SJCRH30 (cell line): ENCODE measurements around the gene ZNF594. TPM values are rescaled to one million over a fixed set of nuclear protein-coding genes. Genes with fewer than 3 reads are reported as not detected.
"Not testable (repeated sequence)": the region's sequence is repeated elsewhere in the genome, so short reads cannot be mapped to it uniquely, and the experiment has no call there.

ENCODE experiments used
- DNase-seq, 2 experiments: peaks; one replicate each; pipeline ENCODE4 v3.0.0-alpha.2; 2015 to 2020
- H3K27ac ChIP-seq: fragments of 250-450 bp; sonication (Bioruptor Pico); 2 replicates; pipeline ENCODE4 v1.5.1; 2020; ENCODE audit warnings: mild to moderate bottlenecking, moderate library complexity
- H3K27me3 ChIP-seq: fragments of 250-450 bp; sonication (Bioruptor Pico); 2 replicates; pipeline ENCODE4 v1.5.1; 2020; ENCODE audit warnings: mild to moderate bottlenecking, moderate library complexity
- H3K36me3 ChIP-seq: fragments of 250-450 bp; sonication (Bioruptor Pico); 2 replicates; pipeline ENCODE4 v1.5.1; 2020; ENCODE audit warnings: mild to moderate bottlenecking, moderate library complexity
- H3K4me1 ChIP-seq: fragments of 250-450 bp; sonication (Bioruptor Pico); 2 replicates; pipeline ENCODE4 v1.5.1; 2020; ENCODE audit warnings: mild to moderate bottlenecking, moderate library complexity
- H3K4me3 ChIP-seq: fragments of 250-450 bp; sonication (Bioruptor Pico); 2 replicates; pipeline ENCODE4 v1.5.1; 2020; ENCODE audit warnings: mild to moderate bottlenecking, moderate library complexity
- H3K9me3 ChIP-seq: fragments of 250-450 bp; sonication (Bioruptor Pico); replicated peaks from 2 replicates; pipeline ENCODE4 v1.5.1; 2020; ENCODE audit warnings: mild to moderate bottlenecking, moderate library complexity
- total RNA-seq: library from RNA; depleted of rRNA; stranded (reverse); fragments of >200 nt; shearing (Covaris generic); gene quantifications from 2 replicates; pipeline ENCODE4 v1.2.3, GENCODE V29; 2014; rRNA removed

ZNF594 gene
- total RNA-seq, 1 experiment from 2014 or later, result 12.8 TPM

GRCh38 chr17:5134571-5134970, 57.1 kb downstream of the ZNF594 start:
- H3K27me3 ChIP-seq, H3K4me3 ChIP-seq, DNase-seq, H3K9me3 ChIP-seq, H3K4me1 ChIP-seq, H3K36me3 ChIP-seq, H3K27ac ChIP-seq: not testable (repeated sequence)

GRCh38 chr17:5133961-5134360, 57.7 kb downstream of the ZNF594 start:
- DNase-seq, H3K36me3 ChIP-seq, H3K4me1 ChIP-seq, H3K4me3 ChIP-seq, H3K27me3 ChIP-seq, H3K27ac ChIP-seq, H3K9me3 ChIP-seq: not testable (repeated sequence)

DNA sequence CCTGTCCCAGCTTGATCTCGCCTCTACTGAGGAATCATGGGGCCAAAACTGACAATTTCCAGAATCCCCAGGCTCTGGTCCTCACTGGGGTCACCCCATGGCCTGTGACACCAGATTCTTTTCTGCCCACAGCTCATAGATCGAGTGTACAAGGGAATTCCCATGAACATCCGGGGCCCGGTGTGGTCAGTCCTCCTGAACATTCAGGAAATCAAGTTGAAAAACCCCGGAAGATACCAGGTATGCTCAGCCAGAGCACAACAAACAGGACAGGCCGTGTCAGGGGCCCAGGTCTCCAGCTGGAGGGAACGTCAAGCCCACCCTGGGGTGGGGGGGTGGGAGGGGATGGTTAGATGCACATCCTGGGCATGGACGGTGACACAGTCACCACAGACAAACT, 58.4 kb downstream of the ZNF594 start:
- no peak for DNase-seq
- Histone ChIP-seq H3K4me3 (no peak overlapping the region), H3K27me3 (no peaks in the 10 kb centered on the region), H3K36me3 (no peaks in the 10 kb centered on the region), H3K9me3 (no peaks in the 10 kb centered on the region), H3K4me1 (no peaks in the 10 kb centered on the region), H3K27ac (no peak overlapping the region)

GRCh38 chr17:5132503-5133225, 59.0 kb downstream of the ZNF594 start:
- not testable (repeated sequence) for H3K36me3 ChIP-seq, H3K27me3 ChIP-seq, H3K27ac ChIP-seq, H3K9me3 ChIP-seq, H3K4me3 ChIP-seq, H3K4me1 ChIP-seq, DNase-seq

DNA sequence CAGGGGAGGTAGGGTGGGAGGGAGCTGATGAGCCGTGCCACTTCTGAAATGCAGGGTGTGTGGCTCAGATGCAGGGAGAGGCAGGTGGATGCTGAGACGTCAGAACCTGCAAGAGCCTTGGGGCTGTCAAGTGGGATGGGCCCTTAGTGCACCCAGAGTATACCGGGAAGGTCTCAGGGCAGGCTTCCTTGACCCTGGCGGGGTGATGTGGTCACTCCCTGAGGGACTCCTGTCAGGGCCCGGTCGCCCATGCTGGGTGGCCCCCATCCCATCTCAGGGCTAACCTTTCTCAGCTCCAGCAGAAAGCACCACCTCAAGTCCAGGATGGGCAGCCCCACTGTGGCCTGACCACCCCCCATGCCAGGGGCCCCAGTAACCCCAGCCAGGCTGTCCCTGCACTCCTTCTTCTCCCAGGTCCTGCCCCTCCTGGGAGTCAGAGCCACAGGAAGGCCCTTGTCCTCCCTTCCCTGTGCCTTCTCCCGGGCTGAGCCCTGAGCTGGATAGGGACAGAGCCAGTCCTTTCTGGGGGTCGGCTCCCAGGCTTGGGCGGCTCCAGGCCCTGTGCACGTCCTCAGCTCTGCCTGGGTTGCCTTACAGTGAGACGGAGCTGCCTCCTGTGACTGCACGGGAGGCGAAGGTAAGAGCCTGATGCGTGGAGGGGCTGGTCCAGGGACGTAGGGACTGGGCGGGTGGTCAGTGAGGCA, 59.7 kb downstream of the ZNF594 start:
- H3K9me3 ChIP-seq, H3K27me3 ChIP-seq, DNase-seq, H3K27ac ChIP-seq, H3K36me3 ChIP-seq, H3K4me3 ChIP-seq, H3K4me1 ChIP-seq: not testable (repeated sequence)

- Histone ChIP-seq H3K27ac (no peak overlapping the region), H3K4me1 (no peaks in the 10 kb centered on the region), H3K27me3 (no peaks in the 10 kb centered on the region), H3K36me3 (no peaks in the 10 kb centered on the region), H3K4me3 (no peak overlapping the region), H3K9me3 (no peaks in the 10 kb centered on the region)
- DNase-seq, result no peak
Observed at GRCh38 chr17:5131146-5131715, 60.4 kb downstream of the ZNF594 start.

DNA sequence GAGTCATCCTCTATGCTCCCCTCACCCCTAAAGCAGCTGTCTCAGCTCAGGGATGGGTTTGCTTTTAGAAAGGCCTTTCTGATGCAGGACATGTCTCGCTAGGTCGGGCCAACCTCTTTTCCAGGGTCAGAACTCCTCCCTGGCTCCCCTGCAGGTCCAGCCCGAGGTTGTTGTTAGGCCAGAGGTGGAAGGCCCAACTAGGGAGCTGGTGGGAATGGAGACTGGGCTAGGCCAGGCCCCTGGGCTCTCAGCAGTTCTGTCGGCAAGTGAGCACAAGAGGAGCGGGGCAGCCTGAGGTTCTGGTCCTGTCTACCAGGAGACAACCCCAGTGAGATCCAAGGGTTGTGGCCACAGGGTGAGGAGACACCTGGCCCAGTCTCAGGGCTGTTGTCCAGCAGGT, 61.0 kb downstream of the ZNF594 start:
- not testable (repeated sequence) for H3K4me1 ChIP-seq, H3K4me3 ChIP-seq, DNase-seq, H3K27me3 ChIP-seq, H3K27ac ChIP-seq, H3K36me3 ChIP-seq, H3K9me3 ChIP-seq

DNA sequence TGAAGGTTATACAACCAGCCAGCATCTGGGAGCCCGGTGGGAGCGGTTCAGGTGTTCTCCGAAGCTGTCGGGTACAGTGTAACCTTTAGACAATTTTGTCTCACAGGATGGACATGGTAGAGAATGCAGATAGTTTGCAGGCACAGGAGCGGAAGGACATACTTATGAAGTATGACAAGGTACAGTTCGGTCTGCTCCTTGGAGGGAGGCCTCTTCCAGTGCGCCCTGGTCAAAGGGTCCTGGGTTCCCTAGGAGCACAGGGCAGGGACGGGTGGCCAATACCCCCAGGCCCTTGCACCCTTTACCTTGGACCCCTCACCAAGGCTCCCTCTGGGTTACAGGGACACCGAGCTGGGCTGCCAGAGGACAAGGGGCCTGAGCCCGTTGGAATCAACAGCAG, 61.4 kb downstream of the ZNF594 start:
- H3K27ac ChIP-seq, H3K4me3 ChIP-seq, H3K9me3 ChIP-seq, DNase-seq, H3K4me1 ChIP-seq, H3K36me3 ChIP-seq, H3K27me3 ChIP-seq: not testable (repeated sequence)

DNA sequence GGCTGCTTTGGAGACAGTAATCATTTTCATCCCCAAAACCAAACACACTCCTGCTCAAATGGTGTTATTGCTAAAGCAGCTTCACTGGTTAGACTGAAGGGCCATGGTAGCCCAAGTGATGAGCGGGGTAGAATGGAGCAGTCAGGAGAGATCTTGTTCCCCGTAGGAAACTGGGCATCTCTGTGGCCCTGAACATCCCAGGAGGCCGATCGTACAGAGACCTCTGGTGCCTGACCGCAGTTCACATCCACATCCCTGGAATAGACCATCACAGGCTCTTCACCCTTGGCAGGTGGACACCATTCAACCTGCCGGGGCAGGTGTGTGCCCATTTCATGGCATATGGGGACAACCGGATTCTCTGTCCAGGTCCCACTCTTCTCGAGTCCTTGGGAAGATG, 61.9 kb downstream of the ZNF594 start:
- not testable (repeated sequence) for H3K9me3 ChIP-seq, H3K4me1 ChIP-seq, H3K4me3 ChIP-seq, H3K27ac ChIP-seq, H3K27me3 ChIP-seq, H3K36me3 ChIP-seq, DNase-seq

Other genes with a start within 250 kb of the ZNF594 start
- 1,061 and 1,115 TPM in 2 replicates for gene PFN1, start 243.3 kb downstream of the ZNF594 start, total RNA-seq
- 124 and 129 TPM in 2 replicates for gene ENO3, start 240.7 kb downstream of the ZNF594 start, total RNA-seq
- 36.8 and 39.1 TPM in 2 replicates for gene SPAG7, start 224.1 kb downstream of the ZNF594 start, total RNA-seq
- gene CAMTA2, start 204.2 kb downstream of the ZNF594 start, total RNA-seq, result 3.7 and 3.9 TPM in 2 replicates
- not detected in 2 replicates for gene INCA1, start 194.3 kb downstream of the ZNF594 start, total RNA-seq
- 24.2 and 32.7 TPM in 2 replicates for gene KIF1C, start 193.9 kb downstream of the ZNF594 start, total RNA-seq
- gene SLC52A1, start 156.4 kb downstream of the ZNF594 start, total RNA-seq, result not detected in 2 replicates
- gene ZFP3, start 113.4 kb downstream of the ZNF594 start, total RNA-seq, result 1.7 and 1.8 TPM in 2 replicates
- gene ZNF232, start 80.0 kb downstream of the ZNF594 start, total RNA-seq, result 5.4 and 6.8 TPM in 2 replicates
- gene USP6, start 75.8 kb downstream of the ZNF594 start, total RNA-seq, result not detected in 2 replicates
- not detected in 2 replicates for gene SCIMP, start 43.0 kb upstream of the ZNF594 start, total RNA-seq
- 26.8 and 28.9 TPM in 2 replicates for gene RABEP1, start 90.4 kb upstream of the ZNF594 start, total RNA-seq
- 123 and 136 TPM in 2 replicates for gene NUP88, start 227.8 kb upstream of the ZNF594 start, total RNA-seq
- gene RPAIN, start 228.3 kb upstream of the ZNF594 start, total RNA-seq, result 36.1 and 40.1 TPM in 2 replicates
- gene C1QBP, start 247.3 kb upstream of the ZNF594 start, total RNA-seq, result 221 and 238 TPM in 2 replicates